H1 (cell line): Measurements from ENCODE around the gene GPC1. TPM values are rescaled to one million over a fixed set of nuclear protein-coding genes. Genes with fewer than 3 reads are reported as not detected.

Source experiments
- CTCF ChIA-PET: fragments of 300-600 bp; sonication (Branson Sonifier 250); formaldehyde crosslinking; loops from one replicate; lab custom pipeline; 2021; ENCODE audit not compliant: partially characterized antibody; lab: Charles Lee
- POLR2A ChIA-PET: fragments of 300-600 bp; sonication (Branson Sonifier 250); formaldehyde crosslinking; loops from one replicate; lab custom pipeline; 2021; ENCODE audit warnings: inconsistent platforms; ENCODE audit not compliant: partially characterized antibody; lab: Charles Lee
- DNase-seq, 2 experiments: peaks; one replicate each; pipeline versions ENCODE4 v3.0.0 to v3.0.0-alpha.2; 2010 to 2022; ENCODE audit warnings: low spot score in 2 of 2, low read depth in 1 of 2, mixed read lengths in 1 of 2
- FAIRE-seq: peaks from 2 replicates; lab custom pipeline; 2011; peaks lifted over from hg19 to GRCh38; lab: Jason Lieb, UNC
- H2AFZ ChIP-seq: 2 replicates; pipeline ENCODE4 v1.8.1; 2012; ENCODE audit warnings: low read length, inconsistent platforms
- H2AK5ac ChIP-seq: 2 replicates; pipeline ENCODE4 v1.6.1; 2013; ENCODE audit warnings: low read depth, low read length
- H2BK120ac ChIP-seq: replicated peaks from 2 replicates; pipeline ENCODE3; 2013; ENCODE audit warnings: low read depth, low read length, inconsistent platforms
- H2BK12ac ChIP-seq: 2 replicates; pipeline ENCODE4 v1.6.1; 2013; ENCODE audit warnings: low read depth, low read length
- H2BK15ac ChIP-seq: 2 replicates; pipeline ENCODE4 v1.6.1; 2013; ENCODE audit warnings: low read length
- H2BK20ac ChIP-seq: 2 replicates; pipeline ENCODE4 v1.6.1; 2013; ENCODE audit warnings: low read length
- H2BK5ac ChIP-seq: 2 replicates; pipeline ENCODE4 v1.6.1; 2013; ENCODE audit warnings: low read depth, low read length
- H3K14ac ChIP-seq: 2 replicates; pipeline ENCODE4 v1.6.1; 2013; ENCODE audit warnings: inconsistent platforms; ENCODE audit not compliant: insufficient read length
- H3K18ac ChIP-seq: 2 replicates; pipeline ENCODE4 v1.6.1; 2013; ENCODE audit warnings: low read length; ENCODE audit errors: extremely low read depth
- H3K23ac ChIP-seq: 2 replicates; pipeline ENCODE4 v1.6.1; 2013; ENCODE audit warnings: inconsistent platforms; ENCODE audit not compliant: insufficient read length
- H3K23me2 ChIP-seq: 2 replicates; pipeline ENCODE4 v1.6.1; 2013; ENCODE audit warnings: low read depth, low read length
- H3K27ac ChIP-seq: 2 replicates; pipeline ENCODE4 v1.6.1; 2011; ENCODE audit warnings: low read depth, low read length, inconsistent platforms
- H3K27me3 ChIP-seq, 4 experiments: replicated peaks in 1 of 4; 1 replicate in 1 of 4; 2 replicates in 3 of 4; pipeline versions ENCODE4 v1.6.1 to v1.8.1; 2011 to 2013; ENCODE audit warnings: low read length in 3 of 4, mild to moderate bottlenecking in 3 of 4, inconsistent platforms in 2 of 4, mixed read lengths in 2 of 4, moderate library complexity in 1 of 4; ENCODE audit not compliant: control insufficient read depth in 3 of 4, insufficient read depth in 3 of 4; ENCODE audit errors: extremely low read depth in 1 of 4
- H3K36me3 ChIP-seq, 4 experiments: 2 replicates each; pipeline versions ENCODE4 v1.6.1 to v1.8.1; 2011 to 2013; ENCODE audit warnings: mild to moderate bottlenecking in 4 of 4, low read length in 3 of 4, moderate library complexity in 2 of 4, control low read depth in 1 of 4, inconsistent platforms in 1 of 4; ENCODE audit not compliant: insufficient read depth in 4 of 4, control insufficient read depth in 2 of 4
- H3K4ac ChIP-seq: replicated peaks from 2 replicates; pipeline ENCODE3; 2013; ENCODE audit warnings: low read length, low read depth, mixed read lengths, inconsistent platforms; ENCODE audit not compliant: insufficient read length
- H3K4me1 ChIP-seq, 4 experiments: replicated peaks in 1 of 4; 1 replicate in 1 of 4; 2 replicates in 3 of 4; pipeline versions ENCODE4 v1.6.1 to v1.8.1; 2011 to 2013; ENCODE audit warnings: low read length in 3 of 4, inconsistent platforms in 2 of 4, mixed read lengths in 1 of 4; ENCODE audit not compliant: insufficient read depth in 4 of 4, control insufficient read depth in 3 of 4
- H3K4me2 ChIP-seq, 2 experiments: 2 replicates each; pipeline versions ENCODE4 v1.6.1 to v1.8.1; 2011 to 2013; ENCODE audit warnings: low read depth in 2 of 2, low read length in 2 of 2, control low read depth in 1 of 2, inconsistent platforms in 1 of 2, mild to moderate bottlenecking in 1 of 2; ENCODE audit not compliant: insufficient read depth in 1 of 2
- H3K4me3 ChIP-seq, 4 experiments: fragments of 200-600, 300-600 bp in 1 of 4; sonication (generic), shearing (Covaris generic), sonication (Bioruptor Twin) in 1 of 4; 2 replicates each; pipeline versions ENCODE4 v1.5.1 to v1.8.1; 2011 to 2016; ENCODE audit warnings: low read length in 4 of 4, low read depth in 3 of 4, control low read depth in 2 of 4, inconsistent platforms in 2 of 4, mild to moderate bottlenecking in 2 of 4, mixed read lengths in 1 of 4, moderate library complexity in 1 of 4; ENCODE audit not compliant: insufficient read depth in 2 of 4; ENCODE audit errors: extremely low read depth in 1 of 4
- H3K56ac ChIP-seq: replicated peaks from 2 replicates; pipeline ENCODE3; 2013; ENCODE audit warnings: low read depth, mild to moderate bottlenecking, mixed read lengths, low read length, inconsistent platforms; ENCODE audit not compliant: insufficient read length
- H3K79me1 ChIP-seq: 2 replicates; pipeline ENCODE4 v1.6.1; 2013; ENCODE audit warnings: low read depth, low read length, control low read depth
- H3K79me2 ChIP-seq, 2 experiments: 2 replicates each; pipeline versions ENCODE4 v1.6.1 to v1.8.1; 2012 to 2013; ENCODE audit warnings: low read length in 2 of 2, mild to moderate bottlenecking in 2 of 2, inconsistent platforms in 1 of 2; ENCODE audit not compliant: insufficient read depth in 2 of 2, control insufficient read depth in 1 of 2
- H3K9ac ChIP-seq, 4 experiments: replicated peaks in 1 of 4; 1 replicate in 1 of 4; 2 replicates in 3 of 4; pipeline versions ENCODE4 v1.6.1 to v1.8.1; 2011 to 2013; ENCODE audit warnings: low read depth in 3 of 4, low read length in 3 of 4, control low read depth in 2 of 4, mild to moderate bottlenecking in 2 of 4, moderate library complexity in 2 of 4, inconsistent platforms in 1 of 4; ENCODE audit errors: extremely low read depth in 1 of 4
- H3K9me3 ChIP-seq, 2 experiments: 2 replicates each; pipeline versions ENCODE4 v1.6.1 to v1.8.1; 2012 to 2013; ENCODE audit warnings: mild to moderate bottlenecking in 2 of 2, moderate library complexity in 2 of 2, control low read depth in 1 of 2, inconsistent platforms in 1 of 2, low read depth in 1 of 2, low read length in 1 of 2, mixed read lengths in 1 of 2; ENCODE audit not compliant: insufficient read depth in 2 of 2
- H4K20me1 ChIP-seq, 2 experiments: replicated peaks in 1 of 2; 2 replicates each; pipeline versions ENCODE3 to v1.8.1; 2011 to 2013; ENCODE audit warnings: inconsistent platforms in 2 of 2, low read length in 2 of 2, mild to moderate bottlenecking in 1 of 2; ENCODE audit not compliant: insufficient read depth in 2 of 2, control insufficient read depth in 1 of 2
- H4K5ac ChIP-seq: 2 replicates; pipeline ENCODE4 v1.6.1; 2013; ENCODE audit warnings: low read length, low read depth, mixed read lengths, inconsistent platforms; ENCODE audit not compliant: insufficient read length
- H4K8ac ChIP-seq: 2 replicates; pipeline ENCODE4 v1.8.0; 2013; ENCODE audit warnings: mild to moderate bottlenecking, moderate library complexity, low read length, inconsistent platforms; ENCODE audit not compliant: insufficient read depth; ENCODE audit errors: extremely low read depth
- H4K91ac ChIP-seq: replicated peaks from 2 replicates; pipeline ENCODE3; 2013; ENCODE audit warnings: low read length, mixed read lengths, inconsistent platforms; ENCODE audit not compliant: insufficient read length
- BACH1 ChIP-seq: IDR thresholded peaks from 2 replicates; pipeline ENCODE4 v1.6.1; 2012; ENCODE audit warnings: low read length, improper control_type of control experiment
- CHD2 ChIP-seq: IDR thresholded peaks from 2 replicates; pipeline ENCODE4 v1.6.1; 2012; ENCODE audit warnings: low read length, improper control_type of control experiment
- EGR1 ChIP-seq: IDR thresholded peaks from 2 replicates; pipeline ENCODE4 v1.6.1; 2011; ENCODE audit warnings: low read depth, low read length, borderline replicate concordance
- FOSL1 ChIP-seq: IDR thresholded peaks from 2 replicates; pipeline ENCODE4 v1.6.1; 2011; ENCODE audit warnings: mild to moderate bottlenecking, low read depth, low read length, moderate library complexity; ENCODE audit not compliant: insufficient read depth
- RBBP5 ChIP-seq: IDR thresholded peaks from 2 replicates; pipeline ENCODE4 v1.7.1; 2012; ENCODE audit warnings: low read depth, mild to moderate bottlenecking, inconsistent platforms, low read length, moderate library complexity, borderline replicate concordance
- SP4 ChIP-seq: IDR thresholded peaks from 2 replicates; pipeline ENCODE4 v1.6.1; 2012; ENCODE audit warnings: low read length, inconsistent platforms
- TCF12 ChIP-seq: IDR thresholded peaks from 2 replicates; pipeline ENCODE4 v1.6.1; 2011; ENCODE audit warnings: low read depth, mild to moderate bottlenecking, low read length
- TEAD4 ChIP-seq: IDR thresholded peaks from 2 replicates; pipeline ENCODE4 v1.6.1; 2012; ENCODE audit warnings: low read depth, low read length, inconsistent platforms, mixed read lengths
- WGBS, 2 experiments: shearing (Covaris generic) in 1 of 2; methylation state at CpG; one replicate each; pipeline versions ENCODE4 v1.1.6 to v1.1.7; 2013 to 2015; ENCODE audit warnings: low lambda C conversion rate in 2 of 2, mixed read lengths in 2 of 2, inconsistent platforms in 1 of 2, low coverage in 1 of 2, missing lambda C conversion rate in 1 of 2; ENCODE audit not compliant: insufficient replicate concordance in 2 of 2, insufficient coverage in 1 of 2, insufficient read length in 1 of 2; ENCODE audit errors: extremely low coverage in 1 of 2, missing lambda C conversion rate in 1 of 2; 5-methylcytosine and 5-hydroxymethylcytosine counted together
- polyA plus RNA-seq, 7 experiments: library from polyadenylated mRNA; depleted of rRNA in 3 of 7; stranded (reverse) in 5 of 7; unstranded in 2 of 7; fragments of >200 nt in 5 of 7; fragments of 200-250 nt in 2 of 7; gene quantifications; 1 replicate in 5 of 7; 2 replicates in 1 of 7; 4 replicates in 1 of 7; pipeline versions ENCODE4 v1.2.1 to v1.2.3, GENCODE V29; 2011 to 2013; ENCODE audit warnings: missing spikeins in 2 of 7, mixed read lengths in 2 of 7
- total RNA-seq: library from RNA; stranded (reverse); fragmentation: NEBNext Ultra II Directional; extraction: Animal tissue kit (Norgen Biotek cat#: 25700); gene quantifications from 2 replicates; pipeline ENCODE4 v1.2.1, GENCODE V29; 2021
- TF ChIP-seq, protein P1 (sequence below), 3 experiments: IDR thresholded peaks; 1 replicate in 2 of 3; 2 replicates in 1 of 3; pipeline versions ENCODE4 v1.5.1 to v1.6.1; 2011; ENCODE audit warnings: low read length in 3 of 3, mild to moderate bottlenecking in 3 of 3, inconsistent platforms in 2 of 3, low read depth in 1 of 3, moderate library complexity in 1 of 3; ENCODE audit not compliant: insufficient read depth in 1 of 3; ENCODE audit errors: control extremely low read depth in 1 of 3
- TF ChIP-seq, protein P2 (sequence below): IDR thresholded peaks from 2 replicates; pipeline ENCODE4 v1.6.1; 2012; ENCODE audit warnings: inconsistent platforms

Gene GPC1
- total and polyA plus RNA-seq, 2 of the 8 experiments (the other 6 are each of a cell fraction or from before 2014, with no cell fraction given), result 21.9 to 28.3 TPM

GRCh38 chr2:240464514-240465241 lies 29.2 kb downstream of the GPC1 start:
- Histone ChIP-seq H4K20me1 (peaks cover 0 to 12% of the 10 kb centered on the region in 2 experiments), H3K4ac (no peak overlapping the region), H3K4me1 (peaks cover 0 to 7% (median 0%) of the 10 kb centered on the region in 4 experiments; a peak in 2 of 7 replicates), H3K4me3 (no peak overlapping the region), H3K27ac (no peak overlapping the region), H2AK5ac (no peak overlapping the region), H3K36me3 (peaks cover 0 to 13% (median 5%) of the 10 kb centered on the region in 4 experiments; a peak in 5 of 8 replicates), H2BK20ac (no peak overlapping the region), H2BK120ac (no peak overlapping the region), H2BK12ac (no peak overlapping the region), H3K4me2 (no peak overlapping the region), H3K23me2 (peaks cover 2% of the 10 kb centered on the region; the same call in 1 of the 2 replicates), H3K9ac (no peak overlapping the region), H3K79me1 (no peaks in the 10 kb centered on the region), H3K56ac (no peak overlapping the region), H4K91ac (no peak overlapping the region), H3K9me3 (no peaks in the 10 kb centered on the region), H4K8ac (no peak overlapping the region), H3K27me3 (no peaks in the 10 kb centered on the region), H3K79me2 (no peaks in the 10 kb centered on the region), H3K18ac (no peak overlapping the region), H3K14ac (no peak overlapping the region), H2BK15ac (no peak overlapping the region), H3K23ac (no peak overlapping the region), H4K5ac (no peak overlapping the region), H2AFZ (no peak overlapping the region), H2BK5ac (no peak overlapping the region; the same call in 1 of the 2 replicates)
- CTCF ChIA-PET, result no interaction called here
- POLR2A ChIA-PET, result no interaction called here
- whole genome bisulfite sequencing, 2 experiments, result 84% methylated on average over 41 of the region's 43 CpGs; no CpG with 5 or more reads in 1 of the 2 experiments
- FAIRE-seq (no peak), DNase-seq (no peak)
- TF ChIP-seq SP4 (no peak), CHD2 (no peak), EGR1 (no peak), BACH1 (no peak), FOSL1 (no peak), TEAD4 (no peak), RBBP5 (no peak), TCF12 (no peak)
- TF ChIP-seq, protein P1, sequence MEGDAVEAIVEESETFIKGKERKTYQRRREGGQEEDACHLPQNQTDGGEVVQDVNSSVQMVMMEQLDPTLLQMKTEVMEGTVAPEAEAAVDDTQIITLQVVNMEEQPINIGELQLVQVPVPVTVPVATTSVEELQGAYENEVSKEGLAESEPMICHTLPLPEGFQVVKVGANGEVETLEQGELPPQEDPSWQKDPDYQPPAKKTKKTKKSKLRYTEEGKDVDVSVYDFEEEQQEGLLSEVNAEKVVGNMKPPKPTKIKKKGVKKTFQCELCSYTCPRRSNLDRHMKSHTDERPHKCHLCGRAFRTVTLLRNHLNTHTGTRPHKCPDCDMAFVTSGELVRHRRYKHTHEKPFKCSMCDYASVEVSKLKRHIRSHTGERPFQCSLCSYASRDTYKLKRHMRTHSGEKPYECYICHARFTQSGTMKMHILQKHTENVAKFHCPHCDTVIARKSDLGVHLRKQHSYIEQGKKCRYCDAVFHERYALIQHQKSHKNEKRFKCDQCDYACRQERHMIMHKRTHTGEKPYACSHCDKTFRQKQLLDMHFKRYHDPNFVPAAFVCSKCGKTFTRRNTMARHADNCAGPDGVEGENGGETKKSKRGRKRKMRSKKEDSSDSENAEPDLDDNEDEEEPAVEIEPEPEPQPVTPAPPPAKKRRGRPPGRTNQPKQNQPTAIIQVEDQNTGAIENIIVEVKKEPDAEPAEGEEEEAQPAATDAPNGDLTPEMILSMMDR (IDR thresholded peaks at IDR 0.05; ENCODE audit: control extremely low read depth in 1 of 3, insufficient read depth in 1 of 3, low read depth in 1 of 3, low read length in 3 of 3), result no peak
- TF ChIP-seq, protein P2, sequence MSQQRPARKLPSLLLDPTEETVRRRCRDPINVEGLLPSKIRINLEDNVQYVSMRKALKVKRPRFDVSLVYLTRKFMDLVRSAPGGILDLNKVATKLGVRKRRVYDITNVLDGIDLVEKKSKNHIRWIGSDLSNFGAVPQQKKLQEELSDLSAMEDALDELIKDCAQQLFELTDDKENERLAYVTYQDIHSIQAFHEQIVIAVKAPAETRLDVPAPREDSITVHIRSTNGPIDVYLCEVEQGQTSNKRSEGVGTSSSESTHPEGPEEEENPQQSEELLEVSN, result no peak
